ENCODE results near the gene TTC33.
"Not testable (repeated sequence)": the region's sequence is repeated elsewhere in the genome, so short reads cannot be mapped to it uniquely, and the experiment has no call there.

The TTC33 gene

DNA sequence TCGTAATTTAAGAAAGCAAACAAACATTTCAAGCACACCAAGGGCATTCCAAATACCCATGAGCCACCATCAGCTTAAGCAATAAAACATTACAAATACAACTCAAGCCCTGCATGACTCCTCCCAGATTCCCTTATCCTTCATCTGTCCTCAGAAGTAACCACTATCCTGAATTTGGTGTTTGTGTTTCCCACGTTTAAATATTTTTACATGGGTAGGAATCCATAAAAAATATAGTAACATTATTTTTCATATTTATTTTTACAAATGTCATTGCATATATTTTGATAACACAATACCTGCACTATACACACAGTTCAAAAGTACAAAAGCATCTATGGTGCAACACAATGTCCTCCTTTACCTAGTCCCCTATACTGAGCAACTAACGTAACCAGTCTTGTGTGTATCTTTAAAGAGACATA lies 36.0 kb upstream of the TTC33 start:
- Histone ChIP-seq H2AFZ (ENCODE audit: low read length) (no peak overlapping the region), H3K36me3 (ENCODE audit: insufficient read depth, low read length) (peaks cover 13% of the 10 kb centered on the region; the same call in 1 of the 2 replicates), H3K9me3 (ENCODE audit: insufficient read depth, low read depth, low read length) (peaks cover 8% of the 10 kb centered on the region; the same call in 1 of the 2 replicates), H3F3A (ENCODE audit: low read depth) (no peaks in the 10 kb centered on the region), H4K20me1 (ENCODE audit: insufficient read depth, low read length, poor library complexity, severe bottlenecking) (peaks cover 83% of the 10 kb centered on the region), H3K4me1 (ENCODE audit: insufficient read depth, low read length, poor library complexity, severe bottlenecking) (peaks cover 46% of the 10 kb centered on the region), H3K9ac (ENCODE audit: low read depth, low read length, poor library complexity, severe bottlenecking) (peak overlapping the region; percentile 37), H3K9me2 (replicated peaks; ENCODE audit: low read depth, low read length) (no peaks in the 10 kb centered on the region), H3K4me3 (ENCODE audit: low read length, poor library complexity, severe bottlenecking) (peak overlapping the region; percentile 56), H3K27me3 (ENCODE audit: insufficient read depth, low read length, poor library complexity, severe bottlenecking) (no peaks in the 10 kb centered on the region), H3K4me2 (ENCODE audit: low read depth, low read length, poor library complexity, severe bottlenecking) (peak overlapping the region; percentile 95), H3K79me2 (ENCODE audit: insufficient read depth, low read length) (peaks cover 98% of the 10 kb centered on the region)
- TF ChIP-seq EZH2phosphoT487 (IDR thresholded peaks at IDR 0.05; ENCODE audit: borderline replicate concordance), result no peak
- TF ChIP-seq, protein P1, sequence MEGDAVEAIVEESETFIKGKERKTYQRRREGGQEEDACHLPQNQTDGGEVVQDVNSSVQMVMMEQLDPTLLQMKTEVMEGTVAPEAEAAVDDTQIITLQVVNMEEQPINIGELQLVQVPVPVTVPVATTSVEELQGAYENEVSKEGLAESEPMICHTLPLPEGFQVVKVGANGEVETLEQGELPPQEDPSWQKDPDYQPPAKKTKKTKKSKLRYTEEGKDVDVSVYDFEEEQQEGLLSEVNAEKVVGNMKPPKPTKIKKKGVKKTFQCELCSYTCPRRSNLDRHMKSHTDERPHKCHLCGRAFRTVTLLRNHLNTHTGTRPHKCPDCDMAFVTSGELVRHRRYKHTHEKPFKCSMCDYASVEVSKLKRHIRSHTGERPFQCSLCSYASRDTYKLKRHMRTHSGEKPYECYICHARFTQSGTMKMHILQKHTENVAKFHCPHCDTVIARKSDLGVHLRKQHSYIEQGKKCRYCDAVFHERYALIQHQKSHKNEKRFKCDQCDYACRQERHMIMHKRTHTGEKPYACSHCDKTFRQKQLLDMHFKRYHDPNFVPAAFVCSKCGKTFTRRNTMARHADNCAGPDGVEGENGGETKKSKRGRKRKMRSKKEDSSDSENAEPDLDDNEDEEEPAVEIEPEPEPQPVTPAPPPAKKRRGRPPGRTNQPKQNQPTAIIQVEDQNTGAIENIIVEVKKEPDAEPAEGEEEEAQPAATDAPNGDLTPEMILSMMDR (conservative IDR thresholded peaks at IDR 0.05; ENCODE audit: low read length), result no peak

DNA sequence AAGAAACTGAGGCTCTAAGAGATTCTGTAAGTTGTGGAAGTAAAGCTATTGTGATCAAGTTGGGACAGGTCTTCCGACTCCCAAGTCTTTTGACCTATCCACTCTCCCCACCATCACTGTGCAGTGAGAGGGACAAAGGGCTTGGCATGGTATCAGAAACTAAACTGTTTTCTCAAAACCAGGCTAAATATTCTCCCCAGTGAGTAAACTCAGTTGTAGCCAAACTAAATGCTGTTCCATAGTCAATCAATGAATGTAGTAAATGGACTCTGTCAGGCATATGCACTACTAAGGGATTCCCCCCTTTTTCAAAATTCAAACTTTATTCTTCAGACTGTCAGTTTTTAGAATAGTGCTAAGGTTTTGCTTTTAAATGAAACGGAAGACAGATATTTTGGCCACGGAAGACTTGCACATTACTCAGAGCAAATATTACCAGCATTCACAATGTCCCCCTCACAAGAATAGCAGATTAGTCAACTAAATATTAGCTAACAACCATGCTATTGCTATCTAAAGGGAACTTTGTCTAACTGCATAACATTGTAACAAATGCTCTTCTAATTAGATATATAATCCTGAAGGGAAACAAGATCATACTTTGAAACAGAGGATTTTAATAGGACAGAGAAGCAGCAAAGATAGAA lies 35.3 kb upstream of the TTC33 start:
- peaks cover 83% of the 10 kb centered on the region for H4K20me1 ChIP-seq (ENCODE audit: insufficient read depth, low read length, poor library complexity, severe bottlenecking)
- no peak for TF ChIP-seq EZH2phosphoT487 (IDR thresholded peaks at IDR 0.05; ENCODE audit: borderline replicate concordance)
- TF ChIP-seq, protein P1 (conservative IDR thresholded peaks at IDR 0.05; ENCODE audit: low read length), result no peak

DNA sequence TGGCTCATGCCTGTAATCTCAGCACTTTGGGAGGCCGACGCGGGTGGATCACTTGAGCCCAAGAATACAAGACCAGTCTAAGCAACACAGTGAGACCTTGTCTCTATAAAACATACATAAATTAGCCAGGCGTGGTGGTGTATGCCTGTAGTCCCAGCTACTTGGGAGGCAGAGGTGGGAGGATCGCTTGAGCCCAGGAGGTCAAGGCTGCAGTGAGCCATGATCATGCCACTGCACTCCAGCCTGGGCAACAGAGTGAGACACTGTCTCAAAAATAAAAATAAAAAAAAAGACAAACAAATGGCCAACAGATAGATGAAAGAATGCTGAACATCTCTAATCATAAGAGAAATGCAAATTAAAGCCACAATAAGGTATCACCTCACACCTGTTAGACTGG lies 33.2 kb upstream of the TTC33 start:
- Histone ChIP-seq H3K36me3 (ENCODE audit: insufficient read depth, low read length) (peaks cover 18% of the 10 kb centered on the region; the same call in 1 of the 2 replicates), H3K79me2 (ENCODE audit: insufficient read depth, low read length) (peaks cover 98% of the 10 kb centered on the region), H3K4me1 (ENCODE audit: insufficient read depth, low read length, poor library complexity, severe bottlenecking) (peaks cover 32% of the 10 kb centered on the region), H4K20me1 (ENCODE audit: insufficient read depth, low read length, poor library complexity, severe bottlenecking) (peaks cover 81% of the 10 kb centered on the region)
- H3K4me3 ChIP-seq (ENCODE audit: low read length, poor library complexity, severe bottlenecking); H3K9me2 ChIP-seq (replicated peaks; ENCODE audit: low read depth, low read length); H3K9me3 ChIP-seq (ENCODE audit: insufficient read depth, low read depth, low read length); H3K9ac ChIP-seq (ENCODE audit: low read depth, low read length, poor library complexity, severe bottlenecking); H3K27me3 ChIP-seq (ENCODE audit: insufficient read depth, low read length, poor library complexity, severe bottlenecking); H2AFZ ChIP-seq (ENCODE audit: low read length); H3F3A ChIP-seq (ENCODE audit: low read depth); H3K4me2 ChIP-seq (ENCODE audit: low read depth, low read length, poor library complexity, severe bottlenecking): not testable (repeated sequence)

More for the DNA sequence above, 35.3 kb upstream of the TTC33 start:
- Histone ChIP-seq H3K4me2 (ENCODE audit: low read depth, low read length, poor library complexity, severe bottlenecking) (peak overlapping the region; percentile 95), H3F3A (ENCODE audit: low read depth) (no peaks in the 10 kb centered on the region), H3K36me3 (ENCODE audit: insufficient read depth, low read length) (peaks cover 17% of the 10 kb centered on the region; the same call in 1 of the 2 replicates), H3K4me3 (ENCODE audit: low read length, poor library complexity, severe bottlenecking) (peak overlapping the region; percentile 56), H3K79me2 (ENCODE audit: insufficient read depth, low read length) (peaks cover 98% of the 10 kb centered on the region), H3K9me2 (replicated peaks; ENCODE audit: low read depth, low read length) (no peaks in the 10 kb centered on the region), H3K4me1 (ENCODE audit: insufficient read depth, low read length, poor library complexity, severe bottlenecking) (peaks cover 40% of the 10 kb centered on the region), H3K9ac (ENCODE audit: low read depth, low read length, poor library complexity, severe bottlenecking) (peak overlapping the region; percentile 37), H3K9me3 (ENCODE audit: insufficient read depth, low read depth, low read length) (peaks cover 8% of the 10 kb centered on the region; the same call in 1 of the 2 replicates), H2AFZ (ENCODE audit: low read length) (no peak overlapping the region), H3K27me3 (ENCODE audit: insufficient read depth, low read length, poor library complexity, severe bottlenecking) (no peaks in the 10 kb centered on the region)

DNA sequence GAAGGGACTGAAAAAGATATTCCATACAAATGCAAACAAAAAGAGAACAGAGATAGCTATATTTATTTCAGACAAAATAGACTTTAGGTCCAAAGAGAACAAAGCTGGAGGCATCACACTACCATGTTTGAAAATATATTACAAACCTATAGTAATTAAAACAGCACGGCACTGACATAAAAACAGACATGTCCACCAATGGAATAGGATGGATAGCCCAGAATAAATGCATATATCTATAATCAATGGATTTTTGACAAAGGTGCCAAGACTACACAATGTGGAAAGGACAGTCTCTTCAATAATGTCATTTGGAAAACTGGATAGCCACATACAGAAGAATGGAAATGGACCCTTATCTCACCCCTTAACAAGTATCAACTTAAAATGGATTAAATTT lies 32.2 kb upstream of the TTC33 start:
- Histone ChIP-seq H3K9me2 (replicated peaks; ENCODE audit: low read depth, low read length) (no peaks in the 10 kb centered on the region), H3K36me3 (ENCODE audit: insufficient read depth, low read length) (peaks cover 18% of the 10 kb centered on the region; the same call in 1 of the 2 replicates), H3K4me2 (ENCODE audit: low read depth, low read length, poor library complexity, severe bottlenecking) (no peak overlapping the region), H3K4me1 (ENCODE audit: insufficient read depth, low read length, poor library complexity, severe bottlenecking) (peaks cover 24% of the 10 kb centered on the region), H3F3A (ENCODE audit: low read depth) (no peaks in the 10 kb centered on the region), H4K20me1 (ENCODE audit: insufficient read depth, low read length, poor library complexity, severe bottlenecking) (peaks cover 81% of the 10 kb centered on the region), H3K9me3 (ENCODE audit: insufficient read depth, low read depth, low read length) (peaks cover 8% of the 10 kb centered on the region; the same call in 1 of the 2 replicates), H3K79me2 (ENCODE audit: insufficient read depth, low read length) (peaks cover 97% of the 10 kb centered on the region), H2AFZ (ENCODE audit: low read length) (no peak overlapping the region), H3K9ac (ENCODE audit: low read depth, low read length, poor library complexity, severe bottlenecking) (no peak overlapping the region), H3K27me3 (ENCODE audit: insufficient read depth, low read length, poor library complexity, severe bottlenecking) (no peaks in the 10 kb centered on the region), H3K4me3 (ENCODE audit: low read length, poor library complexity, severe bottlenecking) (no peak overlapping the region)
- no peak for TF ChIP-seq EZH2phosphoT487 (IDR thresholded peaks at IDR 0.05; ENCODE audit: borderline replicate concordance)
- TF ChIP-seq, protein P1 (conservative IDR thresholded peaks at IDR 0.05; ENCODE audit: low read length), result no peak

DNA sequence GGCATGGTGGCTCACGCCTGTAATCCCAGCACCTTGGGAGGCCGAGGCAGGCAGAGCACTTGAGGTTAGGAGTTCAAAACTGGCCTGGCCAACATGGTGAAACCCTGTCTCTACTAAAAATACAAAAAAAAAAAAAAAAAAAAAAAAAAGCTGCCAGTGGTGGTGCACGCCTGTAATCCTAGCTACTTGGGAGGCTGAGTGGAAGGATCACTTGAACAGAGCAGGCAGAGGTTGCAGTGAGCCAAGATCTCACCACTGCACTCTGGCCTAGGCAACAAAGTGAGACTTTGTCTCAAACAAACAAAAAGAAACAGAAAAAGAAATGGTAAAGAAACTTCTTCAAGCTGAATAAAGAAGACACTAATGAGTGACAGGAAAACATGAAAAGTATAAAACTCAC lies 30.9 kb upstream of the TTC33 start:
- H3K4me2 ChIP-seq (ENCODE audit: low read depth, low read length, poor library complexity, severe bottlenecking); H2AFZ ChIP-seq (ENCODE audit: low read length); H3K4me3 ChIP-seq (ENCODE audit: low read length, poor library complexity, severe bottlenecking); H3F3A ChIP-seq (ENCODE audit: low read depth); H3K27me3 ChIP-seq (ENCODE audit: insufficient read depth, low read length, poor library complexity, severe bottlenecking); H3K9me2 ChIP-seq (replicated peaks; ENCODE audit: low read depth, low read length); H3K9me3 ChIP-seq (ENCODE audit: insufficient read depth, low read depth, low read length); H3K9ac ChIP-seq (ENCODE audit: low read depth, low read length, poor library complexity, severe bottlenecking): not testable (repeated sequence)
- Histone ChIP-seq H3K79me2 (ENCODE audit: insufficient read depth, low read length) (peaks cover 97% of the 10 kb centered on the region), H4K20me1 (ENCODE audit: insufficient read depth, low read length, poor library complexity, severe bottlenecking) (peaks cover 81% of the 10 kb centered on the region), H3K36me3 (ENCODE audit: insufficient read depth, low read length) (peaks cover 18% of the 10 kb centered on the region; the same call in 1 of the 2 replicates), H3K4me1 (ENCODE audit: insufficient read depth, low read length, poor library complexity, severe bottlenecking) (peaks cover 21% of the 10 kb centered on the region)
